Activated CD8-positive, alpha-beta T cell treated with anti-CD3 and anti-CD28 coated beads, Interleukin-2, amount 10 ng/mL, durations not matched to agents 7 days and 5 days (primary cell): ENCODE measurements around the gene KLHL10. TPM values are rescaled to one million over a fixed set of nuclear protein-coding genes. Genes with fewer than 3 reads are reported as not detected.

ENCODE experiments used
- ATAC-seq: fragments of 150-1000 bp; cut with Tn5 transposase; one replicate; pipeline ENCODE4 v1.10.0; 2021; ENCODE audit warnings: moderate library complexity
- CTCF ChIA-PET: fragments of 350-600 bp; sonication (Branson Sonifier 250); formaldehyde crosslinking; loops from one replicate; lab custom pipeline; 2021; ENCODE audit warnings: antibody characterized with exemption; lab: Charles Lee
- POLR2A ChIA-PET: fragments of 350-600 bp; sonication (Branson Sonifier 250); formaldehyde crosslinking; loops from one replicate; lab custom pipeline; 2021; ENCODE audit warnings: antibody characterized with exemption; lab: Charles Lee
- DNase-seq: peaks from one replicate; pipeline ENCODE4 v3.0.0-alpha.2; 2020
- H3K27ac Mint-ChIP-seq: one replicate; pipeline ENCODE4 v1.8.0; 2021; ENCODE audit warnings: mild to moderate bottlenecking, mixed read lengths
- H3K27me3 Mint-ChIP-seq: one replicate; pipeline ENCODE4 v1.8.0; 2021; ENCODE audit warnings: low read depth, mixed read lengths
- H3K36me3 Mint-ChIP-seq: one replicate; pipeline ENCODE4 v1.8.0; 2021; ENCODE audit warnings: low read depth, mixed read lengths
- H3K4me1 Mint-ChIP-seq: one replicate; pipeline ENCODE4 v1.8.0; 2021; ENCODE audit warnings: low read depth, mixed read lengths
- H3K4me3 Mint-ChIP-seq: one replicate; pipeline ENCODE4 v1.8.0; 2021; ENCODE audit warnings: mild to moderate bottlenecking, mixed read lengths
- H3K9me3 Mint-ChIP-seq: one replicate; pipeline ENCODE4 v1.8.0; 2022; ENCODE audit warnings: mixed read lengths; ENCODE audit not compliant: insufficient read depth
- total RNA-seq, 2 experiments: library from RNA; stranded (reverse); gene quantifications; one replicate each; pipeline ENCODE4 v1.2.3, GENCODE V29; 2021

The KLHL10 gene
- total RNA-seq, 2 experiments from 2014 or later, result not detected

DNA sequence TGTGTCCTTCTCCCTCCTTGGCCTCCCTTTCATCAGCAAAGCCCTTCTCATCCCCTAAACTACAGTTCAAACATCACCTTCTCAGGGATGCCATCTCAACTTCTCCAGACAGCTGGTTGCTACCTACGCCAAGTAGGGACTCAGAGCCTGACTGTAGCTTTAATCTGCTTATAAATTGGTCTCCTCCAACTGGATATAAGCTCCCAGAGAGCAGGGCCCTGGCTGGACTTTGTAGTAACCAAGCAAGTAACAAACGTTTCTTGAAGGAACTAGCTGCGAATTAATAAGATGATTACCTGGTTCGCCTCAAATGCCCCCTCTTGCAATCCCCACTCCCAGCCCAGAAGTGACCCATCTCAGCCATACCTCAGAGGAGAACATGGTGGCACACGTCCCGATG, 45.1 kb downstream of the KLHL10 start:
- Mint-ChIP-seq H3K27ac (no peak overlapping the region), H3K4me3 (no peak overlapping the region), H3K9me3 (no peaks in the 10 kb centered on the region), H3K27me3 (no peaks in the 10 kb centered on the region), H3K4me1 (no peaks in the 10 kb centered on the region), H3K36me3 (peaks cover 63% of the 10 kb centered on the region)
- no peak for ATAC-seq
- no peak for DNase-seq
- CTCF ChIA-PET, result no interaction called here
- POLR2A ChIA-PET, result interaction anchor here (0.7 kb wide), 1 partner anchor 19 kb away, joined by 3 read pairs; no protein-coding TSS in a partner anchor

DNA sequence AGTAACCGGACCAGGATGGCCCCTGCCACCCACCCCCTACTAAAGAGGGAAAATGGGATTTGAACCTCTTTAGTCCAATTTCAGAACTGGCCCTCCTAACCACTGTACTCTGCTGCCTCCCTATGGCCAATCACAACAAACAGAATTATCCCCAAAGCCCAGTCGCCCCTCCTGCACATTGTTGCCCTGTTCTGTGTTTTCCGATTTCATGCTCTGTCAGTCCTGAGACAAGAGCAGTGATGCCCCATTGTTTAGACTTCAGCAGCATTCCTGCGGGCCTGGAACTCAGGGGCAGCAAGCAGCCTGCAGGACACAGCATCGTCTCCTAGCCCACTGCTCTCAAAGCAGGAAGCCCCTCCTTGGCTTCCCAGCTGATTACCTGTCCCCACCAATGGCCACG, 48.1 kb downstream of the KLHL10 start:
- Mint-ChIP-seq H3K4me1 (no peaks in the 10 kb centered on the region), H3K27ac (no peak overlapping the region), H3K4me3 (no peak overlapping the region), H3K27me3 (no peaks in the 10 kb centered on the region), H3K36me3 (peaks cover 56% of the 10 kb centered on the region), H3K9me3 (no peaks in the 10 kb centered on the region)
- CTCF ChIA-PET, result interaction anchor here (1.1 kb wide), 1 partner anchor 149 kb away, joined by 3 read pairs; no protein-coding TSS in a partner anchor
- DNase-seq (no peak), ATAC-seq (no peak)
- POLR2A ChIA-PET, result no interaction called here

DNA sequence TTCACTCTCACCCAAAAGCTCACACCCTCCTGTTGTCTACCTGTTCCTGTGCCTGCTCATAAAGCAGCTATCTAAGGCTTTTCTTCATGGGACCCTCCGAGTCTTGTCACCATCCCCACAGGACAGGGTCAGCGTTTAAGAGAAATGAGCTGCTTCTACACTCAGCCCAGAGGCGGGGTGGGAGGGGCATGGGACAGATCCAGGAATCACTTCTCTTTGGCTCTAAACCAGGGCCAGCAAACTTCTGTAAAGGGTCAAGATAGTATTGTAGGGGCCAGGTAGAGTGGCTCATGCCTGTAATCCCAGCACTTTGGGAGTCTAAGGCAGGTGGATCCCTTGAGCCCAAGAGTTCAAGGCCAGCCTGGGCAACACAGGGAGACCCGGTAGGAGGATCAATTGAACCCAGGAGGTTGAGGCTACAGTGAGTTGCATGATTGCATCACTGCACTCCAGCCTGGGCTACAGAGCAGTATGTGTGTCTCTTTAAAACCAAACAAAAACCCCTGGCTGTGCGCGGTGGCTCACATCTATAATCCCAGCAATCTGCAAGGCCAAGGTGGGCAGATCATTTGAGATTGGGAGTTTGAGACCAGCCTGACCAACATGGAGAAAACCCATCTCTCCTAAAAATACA, 50.8 kb downstream of the KLHL10 start:
- ATAC-seq, result no peak
- CTCF ChIA-PET, result no interaction called here
- no peaks in the 10 kb centered on the region for H3K9me3 Mint-ChIP-seq
- H3K4me1 Mint-ChIP-seq, result no peaks in the 10 kb centered on the region
- DNase-seq, result no peak
- peaks cover 57% of the 10 kb centered on the region for H3K36me3 Mint-ChIP-seq
- H3K27me3 Mint-ChIP-seq, result no peaks in the 10 kb centered on the region
- H3K4me3 Mint-ChIP-seq, result no peak overlapping the region
- no peak overlapping the region for H3K27ac Mint-ChIP-seq
- POLR2A ChIA-PET, result no interaction called here

DNA sequence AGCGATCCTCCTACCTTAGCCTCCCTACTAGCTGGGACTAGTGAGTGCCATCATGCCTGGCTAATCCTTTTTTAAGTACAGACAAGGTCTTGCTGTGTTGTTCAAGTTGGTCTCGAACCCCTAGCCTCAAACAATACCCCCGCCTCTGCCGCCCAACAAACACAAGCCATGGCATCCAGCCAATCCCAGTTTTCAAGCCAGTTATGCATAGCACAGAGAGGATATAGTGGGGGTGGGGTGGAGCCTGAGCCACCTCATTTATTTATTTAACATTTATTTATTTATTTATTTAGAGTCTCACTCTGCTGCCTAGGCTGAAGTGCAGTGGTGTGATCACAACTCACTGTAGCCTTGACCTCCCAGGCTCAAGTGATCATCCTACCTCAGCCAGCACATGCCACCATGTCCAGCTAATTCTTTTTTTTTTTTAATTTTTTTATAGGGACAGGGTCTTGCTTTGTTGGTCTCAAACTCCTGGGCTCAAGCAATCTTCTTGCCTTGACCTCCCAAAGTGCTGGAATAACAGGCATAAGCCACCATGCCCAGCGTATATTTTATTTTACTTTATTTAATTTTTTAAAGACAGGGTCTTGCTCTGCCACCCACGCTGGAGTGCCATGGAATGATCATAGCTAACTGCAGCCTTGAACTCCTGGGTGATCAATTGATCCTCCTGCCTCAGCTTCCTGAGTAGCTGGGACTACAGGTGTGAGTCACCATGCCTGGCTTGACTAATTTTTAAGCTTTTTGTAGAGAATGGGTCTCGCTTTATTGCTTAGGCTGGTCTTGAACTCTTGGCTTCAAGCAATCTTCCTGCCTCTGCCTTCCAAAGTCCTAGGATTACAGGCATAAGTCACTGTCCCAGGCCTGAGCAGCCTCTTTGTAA, 53.8 kb downstream of the KLHL10 start:
- Mint-ChIP-seq H3K9me3 (no peaks in the 10 kb centered on the region), H3K4me1 (no peaks in the 10 kb centered on the region), H3K27me3 (no peaks in the 10 kb centered on the region), H3K36me3 (peaks cover 56% of the 10 kb centered on the region), H3K27ac (no peak overlapping the region), H3K4me3 (no peak overlapping the region)
- ATAC-seq, result no peak
- DNase-seq, result no peak
- ChIA-PET POLR2A (interaction anchor here (0.6 to 0.9 kb wide), 3 partner anchors 21 to 85 kb away, joined by 3 to 4 read pairs (median 3); no protein-coding TSS in a partner anchor), CTCF (interaction anchor here (0.6 kb wide), 1 partner anchor 34 kb away, joined by 3 read pairs; no protein-coding TSS in a partner anchor)

DNA sequence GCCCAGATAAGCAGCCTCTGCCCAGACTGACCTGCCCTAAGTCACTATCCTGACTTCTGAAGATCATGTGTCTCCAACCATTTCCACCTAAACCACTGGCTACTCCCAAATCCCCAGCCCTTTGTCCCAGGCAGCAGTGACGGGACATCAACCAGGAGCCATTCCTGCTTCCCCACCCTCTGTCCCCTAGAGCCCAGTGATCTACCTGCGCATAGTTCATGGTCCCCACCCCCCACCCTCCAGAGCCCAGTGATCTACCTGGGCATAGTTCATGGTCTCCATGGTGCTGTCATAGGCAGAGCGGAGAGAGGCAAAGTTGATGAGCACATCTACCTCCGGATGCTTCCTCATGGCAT, 54.4 kb downstream of the KLHL10 start:
- no peaks in the 10 kb centered on the region for H3K9me3 Mint-ChIP-seq
- DNase-seq (no peak), ATAC-seq (no peak)
- ChIA-PET POLR2A (interaction anchor here (0.7 kb wide), 1 partner anchor 85 kb away, joined by 3 read pairs; no protein-coding TSS in a partner anchor), CTCF (no interaction called here)
- H3K27me3 Mint-ChIP-seq, result no peaks in the 10 kb centered on the region
- no peak overlapping the region for H3K4me3 Mint-ChIP-seq
- H3K36me3 Mint-ChIP-seq, result peaks cover 61% of the 10 kb centered on the region
- no peak overlapping the region for H3K27ac Mint-ChIP-seq
- no peaks in the 10 kb centered on the region for H3K4me1 Mint-ChIP-seq

DNA sequence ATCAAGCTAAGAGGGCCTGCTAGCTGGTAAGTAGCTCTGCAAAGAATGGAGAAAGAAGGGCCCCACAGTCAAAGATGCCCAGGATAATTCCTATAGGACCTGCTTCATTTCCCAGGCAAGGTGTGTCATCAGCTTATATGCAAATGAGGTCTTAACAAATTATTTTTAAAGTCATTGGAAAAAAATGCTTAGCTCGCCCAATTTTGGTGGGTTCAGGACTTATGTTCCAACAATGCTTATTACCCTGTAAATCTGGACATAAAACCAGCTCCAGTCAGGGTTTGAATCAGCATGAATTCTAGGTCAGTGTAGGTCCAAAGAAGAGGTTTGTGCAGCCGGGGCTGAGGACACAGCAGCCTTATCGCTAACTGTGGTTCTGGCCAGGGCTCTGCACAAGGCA, 55.8 kb downstream of the KLHL10 start:
- no peak overlapping the region for H3K27ac Mint-ChIP-seq
- no peaks in the 10 kb centered on the region for H3K27me3 Mint-ChIP-seq
- H3K4me3 Mint-ChIP-seq, result no peak overlapping the region
- H3K36me3 Mint-ChIP-seq, result peaks cover 59% of the 10 kb centered on the region
- H3K9me3 Mint-ChIP-seq, result no peaks in the 10 kb centered on the region
- H3K4me1 Mint-ChIP-seq, result no peaks in the 10 kb centered on the region
- no peak for ATAC-seq
- ChIA-PET CTCF (interaction anchor here (0.6 kb wide), 1 partner anchor 38 kb away, joined by 4 read pairs; no protein-coding TSS in a partner anchor), POLR2A (no interaction called here)
- no peak for DNase-seq

DNA sequence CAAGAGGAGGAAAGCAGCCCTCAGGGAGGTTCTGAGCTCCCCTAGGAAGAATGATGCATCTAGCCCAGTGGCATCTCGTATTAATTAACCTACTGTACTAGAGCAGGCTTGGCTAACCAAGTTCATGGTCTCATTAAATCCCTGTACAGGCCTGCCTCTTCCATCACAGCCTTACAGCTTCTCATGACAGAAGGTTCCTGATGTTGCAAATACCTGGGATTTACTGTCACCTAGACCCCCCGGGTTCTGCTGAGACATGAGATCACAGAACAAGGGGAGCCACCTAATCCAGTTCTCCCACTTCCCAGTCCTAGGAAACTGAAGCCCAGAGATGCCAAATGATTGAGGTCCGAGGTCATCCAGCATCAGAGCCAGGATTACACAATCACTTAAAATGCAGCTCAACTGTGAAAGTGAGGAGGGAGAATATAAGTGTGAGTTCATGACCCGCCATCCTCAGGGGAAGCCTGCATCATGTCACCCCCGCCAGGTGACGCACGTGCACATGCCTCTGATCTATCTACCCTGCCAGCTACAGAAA, 57.2 kb downstream of the KLHL10 start:
- Mint-ChIP-seq H3K27me3 (no peaks in the 10 kb centered on the region), H3K27ac (peak overlapping the region; percentile 33), H3K9me3 (no peaks in the 10 kb centered on the region), H3K4me1 (no peaks in the 10 kb centered on the region), H3K4me3 (no peak overlapping the region), H3K36me3 (peaks cover 62% of the 10 kb centered on the region)
- POLR2A ChIA-PET, result interaction anchor here (0.5 to 0.6 kb wide), 2 partner anchors 259 to 340 kb away, joined by 3 read pairs; no protein-coding TSS in a partner anchor
- DNase-seq, result no peak
- no peak for ATAC-seq
- CTCF ChIA-PET, result no interaction called here

DNA sequence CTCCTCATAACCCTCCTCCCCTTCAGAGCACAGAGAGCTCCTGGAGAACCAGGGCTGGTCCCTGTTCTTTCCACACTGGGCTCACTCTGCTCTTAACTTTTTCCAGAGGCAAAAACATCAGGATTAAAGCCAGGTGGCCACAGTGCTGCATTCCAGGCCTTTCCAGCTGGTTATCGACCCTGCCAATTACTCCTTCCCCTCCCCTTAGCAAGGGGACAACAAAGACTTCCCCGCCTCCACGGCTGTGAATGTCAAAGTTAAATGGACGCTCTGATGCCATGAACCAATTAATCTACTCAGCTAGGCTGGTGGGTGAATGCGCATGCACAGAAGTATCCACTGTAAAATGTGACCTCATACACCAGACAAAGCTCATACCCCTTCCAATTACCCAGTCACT, 58.0 kb downstream of the KLHL10 start:
- Mint-ChIP-seq H3K4me3 (no peak overlapping the region), H3K36me3 (peaks cover 61% of the 10 kb centered on the region), H3K4me1 (no peaks in the 10 kb centered on the region), H3K9me3 (no peaks in the 10 kb centered on the region), H3K27me3 (no peaks in the 10 kb centered on the region), H3K27ac (no peak overlapping the region)
- no peak for DNase-seq
- ATAC-seq, result no peak
- POLR2A ChIA-PET, result no interaction called here
- CTCF ChIA-PET, result no interaction called here

DNA sequence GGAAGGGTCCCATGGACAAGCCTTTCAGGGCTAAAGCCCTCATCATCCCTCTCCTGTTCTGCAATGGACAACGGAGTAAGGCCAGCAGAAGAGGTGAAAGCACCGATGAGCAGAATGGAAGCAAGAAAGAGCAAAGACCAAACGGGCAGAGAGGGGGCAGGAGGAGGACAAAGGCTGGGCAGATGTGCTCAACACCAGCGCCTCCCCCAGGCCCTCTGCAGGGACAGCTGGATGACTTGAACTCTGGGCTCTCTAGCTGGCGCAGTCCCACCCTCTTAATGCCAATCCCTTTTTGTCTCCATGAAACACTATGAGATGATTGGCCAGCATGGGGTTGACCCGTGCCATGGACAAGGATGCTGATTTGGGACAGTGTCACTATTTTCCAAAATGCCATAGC, 59.1 kb downstream of the KLHL10 start:
- Mint-ChIP-seq H3K9me3 (no peaks in the 10 kb centered on the region), H3K27ac (no peak overlapping the region), H3K27me3 (no peaks in the 10 kb centered on the region), H3K4me3 (no peak overlapping the region), H3K36me3 (peaks cover 69% of the 10 kb centered on the region), H3K4me1 (no peaks in the 10 kb centered on the region)
- DNase-seq (no peak), ATAC-seq (no peak)
- POLR2A ChIA-PET, result no interaction called here
- CTCF ChIA-PET, result no interaction called here

Other genes with a start within 250 kb of the KLHL10 start
- not detected for gene KRT16, start 225.1 kb upstream of the KLHL10 start, total RNA-seq
- not detected for gene KRT17, start 213.2 kb upstream of the KLHL10 start, total RNA-seq
- gene EIF1, start 148.9 kb upstream of the KLHL10 start, total RNA-seq, result 100 to 1,000 TPM; 661 to 670 TPM
- gene GAST, start 125.5 kb upstream of the KLHL10 start, total RNA-seq, result not detected
- gene HAP1, start 103.2 kb upstream of the KLHL10 start, total RNA-seq, result under 1 TPM; 0.08 to 0.11 TPM
- 1 to 10 TPM; 5.2 to 6.0 TPM for gene JUP, start 51.1 kb upstream of the KLHL10 start, total RNA-seq
- 1 to 10 TPM; 2.7 to 3.5 TPM for gene P3H4, start 25.9 kb upstream of the KLHL10 start, total RNA-seq
- not detected for gene FKBP10, start 24.8 kb upstream of the KLHL10 start, total RNA-seq
- 10 to 100 TPM; 15.7 to 17.8 TPM for gene NT5C3B, start 1.6 kb upstream of the KLHL10 start, total RNA-seq
- gene KLHL11, start 27.6 kb downstream of the KLHL10 start, total RNA-seq, result 10 to 100 TPM; 12.3 to 13.2 TPM
- 100 to 1,000 TPM; 177 to 185 TPM for gene ACLY, start 81.1 kb downstream of the KLHL10 start, total RNA-seq
- under 1 TPM; 0.89 to 0.97 TPM for gene ODAD4, start 92.8 kb downstream of the KLHL10 start, total RNA-seq
- gene CNP, start 129.0 kb downstream of the KLHL10 start, total RNA-seq, result 10 to 100 TPM; 93.4 to 94.6 TPM
- 10 to 100 TPM; 86.1 to 99.8 TPM for gene DNAJC7, start 179.6 kb downstream of the KLHL10 start, total RNA-seq
- 10 to 100 TPM; 25.7 to 26.2 TPM for gene NKIRAS2, start 182.3 kb downstream of the KLHL10 start, total RNA-seq
- under 1 TPM; 0.16 to 0.24 TPM for gene C17orf113, start 212.8 kb downstream of the KLHL10 start, total RNA-seq